Heart right ventricle (tissue), 16 donors: ENCODE data around the gene ARL15. TPM values are rescaled to one million over a fixed set of nuclear protein-coding genes. Genes with fewer than 3 reads are reported as not detected.

Experiments used
- ATAC-seq, 8 donors: fragments of 200-7000 bp; cut with Tn5 transposase; one replicate each; pipeline ENCODE4 v1.9.1; 2020; ENCODE audit warnings: mild to moderate bottlenecking in 8 of 8, moderate library complexity in 8 of 8, moderate number of reproducible peaks in 1 of 8
- DNase-seq, 2 donors: peaks; one replicate each; pipeline ENCODE4 v3.0.0-alpha.2; 2020
- H3K27ac ChIP-seq, 10 donors: fragments of 200-600 bp; sonication (generic) in 2 of 10; one replicate each; pipeline versions ENCODE4 v1.5.0 to v1.8.0; 2020 to 2022; ENCODE audit warnings: mild to moderate bottlenecking in 3 of 10
- H3K27me3 ChIP-seq, 7 donors: fragments of 200-600 bp; one replicate each; pipeline ENCODE4 v1.8.0; 2021 to 2022; ENCODE audit warnings: mild to moderate bottlenecking in 2 of 7
- H3K36me3 ChIP-seq, 9 donors: fragments of 200-600 bp; sonication (generic) in 1 of 9; one replicate each; pipeline versions ENCODE4 v1.5.0 to v1.8.0; 2020 to 2022; ENCODE audit warnings: mild to moderate bottlenecking in 2 of 9
- H3K4me1 ChIP-seq, 9 donors: fragments of 200-600 bp; sonication (generic) in 1 of 9; one replicate each; pipeline versions ENCODE4 v1.5.0 to v1.8.0; 2020 to 2022; ENCODE audit warnings: mild to moderate bottlenecking in 4 of 9
- H3K4me3 ChIP-seq, 10 donors: fragments of 200-600 bp; sonication (generic) in 2 of 10; one replicate each; pipeline versions ENCODE4 v1.5.0 to v1.8.0; 2020 to 2022; ENCODE audit warnings: mild to moderate bottlenecking in 7 of 10, moderate library complexity in 2 of 10
- H3K9me3 ChIP-seq, 11 donors: fragments of 200-600 bp in 10 of 11; sonication (generic) in 2 of 11; one replicate each; pipeline versions ENCODE4 v1.5.0 to v1.8.0; 2013 to 2022; ENCODE audit warnings: mild to moderate bottlenecking in 2 of 11, control low read depth in 1 of 11, moderate library complexity in 1 of 11
- CTCF ChIP-seq, 9 donors: fragments of 200-600 bp; sonication (generic) in 2 of 9; IDR thresholded peaks; one replicate each; pipeline versions ENCODE4 v1.5.0 to v1.8.0; 2021 to 2022; ENCODE audit warnings: antibody characterized with exemption in 9 of 9, mild to moderate bottlenecking in 5 of 9, moderate library complexity in 1 of 9
- WGBS, 2 donors: extraction: QIAGEN DNeasy Blood & Tissue Kit; methylation state at CpG; one replicate each; pipeline ENCODE4 v1.1.7; 2013; ENCODE audit warnings: inconsistent platforms in 1 of 2; 5-methylcytosine and 5-hydroxymethylcytosine counted together
- intact Hi-C, 10 donors: fragments of 100-400 bp; cut with DNase I; formaldehyde crosslinking; loops; one replicate each; pipeline versions ENCODE4 v1.11.1 to v1.14.2; 2022
- polyA plus RNA-seq, 2 donors: library from polyadenylated mRNA; stranded (reverse); fragments of 200-250 nt; gene quantifications; one replicate each; pipeline ENCODE4 v1.2.3, GENCODE V29; 2013
- total RNA-seq, 10 donors: library from RNA; stranded (reverse); fragmentation: NEBNext Ultra II Directional in 3 of 10; extraction: Animal tissue kit (Norgen Biotek cat#: 25700) in 3 of 10; gene quantifications; one replicate each; pipeline versions ENCODE4 v1.2.1 to v1.2.4, GENCODE V29; 2021 to 2023
- donor health status: Arrhythmogenic right ventricular cardiomyopathy.
- donor health status: ischemic (EF 13 %, LVEDD 7.1; RV severe dilation, severe dysfunction).
- donor health status: healthy with polysubstance abuse.
- donor health status: DM: no; HTN: yes; CAD: no.
- donor health status: DM: no; HTN: no; CAD: no.
- donor health status: ischemic (EF 25% LVEDD 6.9; RV normal size, moderate dysfunction).
- donor health status: ischemic (EF 25% LVEDD 5.7; RV mildly dilated, moderate dysfunction).
- donor health status: healthy.
- donor health status: DM: yes; HTN: yes; CAD: no.
- donor health status: Ischemic cardiomyopathy.
- donor health status: ischemic (EF 35%, LVEDD 5.7; RV mildly dilated, moderate dysfunction).
- donor health status: nonischemic (EF 11% LVEDD 7.7; RV severe dilation, severe dysfunction).
- donor health status: DM: yes; HTN: yes; CAD: no.
- donor health status: PGD.
- donor health status: ischemic (EF 29% LVEDD 5.4; RV normal size, mild dysfunction).
- donor health status: nonischemic (EF 23%, LVEDD 6.1; RV moderate dilation, normal function).

The ARL15 gene
- total and polyA plus RNA-seq, 12 donors = 7.8 to 31.8 (median 26.9) TPM

- 90 to 94% methylated on average over 6 of the region's 6 CpGs for WGBS, 2 donors
- Histone ChIP-seq H3K36me3 (peaks cover 0 to 37% (median 0%) of the 10 kb centered on the region in 9 donors), H3K9me3 (peaks cover 0 to 9% (median 0%) of the 10 kb centered on the region in 11 donors), H3K4me3 (no peak overlapping the region), H3K27me3 (no peaks in the 10 kb centered on the region), H3K4me1 (peaks cover 0 to 14% (median 0%) of the 10 kb centered on the region in 9 donors), H3K27ac (no peak overlapping the region)
- intact Hi-C loops = no loop called here
- no peak for DNase-seq
- TF ChIP-seq CTCF (IDR thresholded peaks at IDR 0.05) = no peak
- peak in 1 of 8 donors; percentile 52 for ATAC-seq
Measured at GRCh38 chr5:54171645-54172384, 138.6 kb downstream of the ARL15 start.

GRCh38 chr5:54165687-54166086 is 144.7 kb downstream of the ARL15 start:
- intact Hi-C loops = no loop called here
- 51 to 83% methylated on average over 2 of the region's 2 CpGs for WGBS, 2 donors
- no peak overlapping the region for H3K27ac ChIP-seq
- no peak for TF ChIP-seq CTCF (IDR thresholded peaks at IDR 0.05)
- peaks cover 0 to 40% (median 0%) of the 10 kb centered on the region in 9 donors for H3K36me3 ChIP-seq
- peaks cover 0 to 5% (median 0%) of the 10 kb centered on the region in 9 donors for H3K4me1 ChIP-seq
- DNase-seq (no peak), ATAC-seq (no peak)
- no peaks in the 10 kb centered on the region for H3K27me3 ChIP-seq
- H3K4me3 ChIP-seq = no peak overlapping the region
- H3K9me3 ChIP-seq = peaks cover 0 to 10% (median 0%) of the 10 kb centered on the region in 11 donors

GRCh38 chr5:54162184-54162583 is 148.2 kb downstream of the ARL15 start:
- peaks cover 0 to 17% (median 8%) of the 10 kb centered on the region in 9 donors for H3K4me1 ChIP-seq
- ATAC-seq (no peak), DNase-seq (no peak)
- intact Hi-C loops = no loop called here
- H3K9me3 ChIP-seq = peaks cover 0 to 10% (median 0%) of the 10 kb centered on the region in 11 donors
- no peaks in the 10 kb centered on the region for H3K27me3 ChIP-seq
- no peak for TF ChIP-seq CTCF (IDR thresholded peaks at IDR 0.05)
- no peak overlapping the region for H3K4me3 ChIP-seq
- no peak overlapping the region for H3K27ac ChIP-seq
- peaks cover 0 to 27% (median 0%) of the 10 kb centered on the region in 9 donors for H3K36me3 ChIP-seq
- WGBS, 2 donors = 96% methylated on average over 3 of the region's 3 CpGs

- no peak overlapping the region for H3K27ac ChIP-seq
Measured at GRCh38 chr5:54160329-54160728, 150.0 kb downstream of the ARL15 start.

More at GRCh38 chr5:54160329-54160728, 150.0 kb downstream of the ARL15 start:
- Histone ChIP-seq H3K9me3 (peaks cover 0 to 10% (median 0%) of the 10 kb centered on the region in 11 donors), H3K36me3 (peaks cover 0 to 24% (median 0%) of the 10 kb centered on the region in 9 donors), H3K4me3 (no peak overlapping the region), H3K4me1 (peaks cover 0 to 14% (median 8%) of the 10 kb centered on the region in 9 donors), H3K27me3 (no peaks in the 10 kb centered on the region)
- no peak for TF ChIP-seq CTCF (IDR thresholded peaks at IDR 0.05)
- intact Hi-C loops = no loop called here
- DNase-seq = no peak
- ATAC-seq = no peak
